HTR-8/SVneo (cell line): ENCODE data around the gene AK4.

Experiments used
- DNase-seq: peaks from one replicate; pipeline ENCODE4 v3.0.0; 2011; ENCODE audit warnings: low spot score, mixed read lengths; ENCODE audit not compliant: insufficient read length
- FAIRE-seq: peaks from 2 replicates; lab custom pipeline; 2011; peaks lifted over from hg19 to GRCh38; lab: Jason Lieb, UNC

AK4 gene

DNA sequence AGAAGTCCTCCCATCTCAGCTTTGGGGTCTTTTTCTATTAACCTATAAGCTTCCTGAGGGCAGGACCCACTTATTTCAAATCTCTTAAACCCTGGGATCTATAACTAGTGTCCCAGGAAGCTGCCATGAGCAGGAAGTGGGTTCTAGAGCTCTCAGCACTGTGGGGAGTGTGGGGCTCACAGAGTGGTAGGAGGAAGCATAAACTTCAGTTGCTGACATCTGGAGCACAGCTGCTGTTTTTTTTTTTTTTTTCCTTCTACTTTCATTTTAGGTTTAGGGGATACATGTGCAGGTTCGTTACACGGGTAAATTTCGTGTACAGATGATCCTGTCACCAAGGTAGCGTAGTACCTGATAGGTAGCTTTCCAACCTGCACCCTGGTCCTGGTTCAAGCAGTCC is 59.3 kb downstream of the AK4 start:
- no peak for DNase-seq
- no peak for FAIRE-seq

DNA sequence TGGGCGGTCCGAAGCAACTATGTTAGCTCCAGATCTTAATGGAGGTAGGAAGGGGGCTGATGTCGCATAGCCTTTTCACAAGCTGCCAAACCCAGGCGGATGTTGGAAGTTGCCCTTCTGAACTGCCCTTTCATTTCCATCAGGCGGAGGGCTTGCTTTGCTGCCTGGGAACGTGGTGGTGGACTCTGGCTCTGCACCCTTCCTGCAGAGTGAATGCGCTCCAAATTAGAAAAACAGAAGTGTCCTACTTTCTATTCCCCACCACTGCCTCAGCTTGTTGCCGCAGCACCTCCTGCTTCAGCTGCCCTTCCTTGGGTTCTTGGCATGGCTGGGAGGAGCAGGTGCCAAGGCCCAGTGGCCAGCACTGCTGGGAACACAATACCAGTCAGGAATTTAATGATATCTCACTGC is 60.6 kb downstream of the AK4 start:
- FAIRE-seq (no peak), DNase-seq (no peak)

DNA sequence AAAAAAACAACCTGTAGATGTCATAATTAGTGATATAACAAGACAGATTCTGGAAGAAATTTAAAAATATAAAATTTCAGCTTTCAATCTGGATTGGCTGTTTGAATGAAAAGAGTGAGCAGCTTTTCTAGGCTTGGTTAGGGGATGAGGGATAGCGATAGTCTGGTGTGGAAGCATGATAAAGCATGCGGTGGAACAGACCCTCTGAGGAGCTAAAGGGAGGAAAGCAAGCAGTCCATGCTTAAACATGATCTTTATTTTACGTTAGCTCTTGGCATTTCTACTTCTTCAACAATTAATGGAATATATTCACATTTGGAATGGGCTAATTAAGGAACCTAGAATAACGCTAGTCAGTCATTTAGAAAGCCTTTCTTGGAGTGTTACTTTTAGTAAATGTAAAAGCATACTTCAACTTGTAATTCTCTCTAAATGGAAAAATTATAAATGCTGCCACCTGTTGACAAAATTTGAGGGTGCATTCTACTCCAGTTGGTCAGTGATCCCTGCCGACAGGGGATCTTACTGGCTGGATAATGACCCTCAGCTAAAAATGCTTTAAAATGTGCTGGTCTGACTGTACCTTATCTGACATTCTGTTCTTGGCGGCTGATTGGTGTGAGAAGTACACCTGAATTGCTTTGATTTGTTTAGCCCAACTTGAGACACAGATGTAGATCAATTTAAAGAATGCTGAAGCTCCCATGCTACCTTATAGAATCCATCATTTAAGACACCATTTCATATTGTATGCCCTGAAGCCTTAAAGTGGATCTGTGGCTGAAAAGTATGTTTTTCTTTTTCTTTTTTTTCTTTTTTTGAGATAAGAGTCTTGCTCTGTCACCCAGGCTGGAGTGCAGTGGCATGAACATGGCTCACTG is 61.2 kb downstream of the AK4 start:
- DNase-seq (peak; percentile 54), FAIRE-seq (no peak)

GRCh38 chr1:65210325-65210724 is 62.3 kb downstream of the AK4 start:
- DNase-seq (no peak), FAIRE-seq (no peak)

- no peak for FAIRE-seq
- no peak for DNase-seq
Measured at GRCh38 chr1:65211331-65211730, 63.3 kb downstream of the AK4 start.

- FAIRE-seq (no peak), DNase-seq (no peak)
Measured at GRCh38 chr1:65213271-65214023, 65.4 kb downstream of the AK4 start.

GRCh38 chr1:65214340-65215027 is 66.5 kb downstream of the AK4 start:
- FAIRE-seq, result no peak
- no peak for DNase-seq

DNA sequence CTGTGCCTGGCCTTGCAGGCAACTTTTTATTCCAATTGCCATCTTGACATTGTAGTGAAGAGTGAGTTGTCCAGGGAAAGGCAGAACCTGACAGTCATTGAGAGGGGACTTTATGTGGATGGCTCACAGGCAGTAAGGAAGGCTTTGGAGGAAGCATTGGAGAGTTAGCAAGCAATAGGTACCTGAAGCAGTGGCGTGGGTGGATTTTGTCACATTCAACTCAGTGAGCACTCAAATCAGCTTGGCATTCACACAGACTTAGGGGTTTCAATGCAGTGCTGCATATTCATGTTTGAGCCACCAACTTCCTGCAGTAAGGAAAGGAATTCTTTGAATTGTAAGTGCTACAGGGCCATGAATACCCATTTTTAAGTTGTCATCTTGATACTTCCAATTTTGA is 69.0 kb downstream of the AK4 start:
- FAIRE-seq (no peak), DNase-seq (no peak)

GRCh38 chr1:65221638-65222339 is 73.8 kb downstream of the AK4 start:
- no peak for FAIRE-seq
- no peak for DNase-seq

- DNase-seq, result no peak
- FAIRE-seq, result no peak
Measured at GRCh38 chr1:65222340-65222940, 74.4 kb downstream of the AK4 start.

DNA sequence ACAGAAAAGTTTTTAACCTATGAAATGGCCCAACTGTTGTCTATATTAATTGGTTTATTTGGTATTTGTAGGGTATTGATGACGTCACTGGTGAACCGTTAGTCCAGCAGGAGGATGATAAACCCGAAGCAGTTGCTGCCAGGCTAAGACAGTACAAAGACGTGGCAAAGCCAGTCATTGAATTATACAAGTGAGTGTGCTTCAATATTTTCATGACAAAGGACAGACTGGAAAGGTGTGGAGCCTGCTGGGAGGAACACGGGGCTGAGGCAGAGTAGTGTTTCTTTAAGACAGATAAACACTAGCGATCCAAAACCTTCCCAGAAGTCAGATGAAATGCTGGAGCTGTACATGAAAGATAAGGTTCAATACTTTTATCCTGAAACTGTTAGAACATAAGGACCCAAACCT is 76.7 kb downstream of the AK4 start:
- FAIRE-seq, result no peak
- DNase-seq, result no peak

DNA sequence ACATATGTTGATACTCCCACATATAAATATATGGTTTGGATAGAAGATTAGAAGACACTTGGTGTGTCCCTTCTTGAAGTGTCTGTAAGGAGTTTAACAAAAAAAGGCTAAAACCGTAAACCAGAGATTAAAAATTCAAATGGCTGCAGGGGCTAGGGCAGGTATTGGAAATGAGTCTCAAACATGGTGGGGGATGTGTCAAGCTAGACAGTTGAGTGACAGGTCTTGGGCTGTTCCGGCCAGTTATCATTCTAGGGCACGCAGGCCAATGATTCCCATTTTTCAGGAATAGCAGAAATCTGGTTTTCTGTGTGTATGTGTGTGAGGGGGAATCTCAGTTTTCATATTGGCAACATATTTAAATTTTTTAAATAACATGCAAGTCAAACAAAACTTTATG is 77.2 kb downstream of the AK4 start:
- FAIRE-seq (no peak), DNase-seq (no peak)

DNA sequence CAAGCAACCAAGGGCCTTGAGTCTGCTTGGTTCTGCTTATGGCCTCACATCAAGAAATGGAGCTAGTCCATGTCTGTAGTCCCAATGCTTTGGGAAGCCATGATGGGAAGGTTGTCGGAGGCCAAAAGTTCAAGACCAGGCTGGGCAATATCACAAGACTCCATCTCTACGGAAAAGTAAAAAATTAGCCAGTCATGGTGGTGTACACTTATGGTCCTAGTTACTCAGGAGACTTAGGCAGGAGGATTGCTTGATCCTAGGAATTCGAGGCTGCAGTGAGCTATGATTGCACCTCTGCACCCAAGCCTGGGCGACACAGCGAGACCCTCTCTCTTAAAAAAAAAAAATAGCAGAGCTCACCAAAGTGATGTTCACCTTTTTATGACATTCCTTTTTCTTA is 81.2 kb downstream of the AK4 start:
- DNase-seq (no peak), FAIRE-seq (no peak)

GRCh38 chr1:65229754-65230339 is 81.8 kb downstream of the AK4 start:
- FAIRE-seq (no peak), DNase-seq (no peak)

GRCh38 chr1:65230731-65231481 is 82.9 kb downstream of the AK4 start:
- no peak for DNase-seq
- no peak for FAIRE-seq

DNA sequence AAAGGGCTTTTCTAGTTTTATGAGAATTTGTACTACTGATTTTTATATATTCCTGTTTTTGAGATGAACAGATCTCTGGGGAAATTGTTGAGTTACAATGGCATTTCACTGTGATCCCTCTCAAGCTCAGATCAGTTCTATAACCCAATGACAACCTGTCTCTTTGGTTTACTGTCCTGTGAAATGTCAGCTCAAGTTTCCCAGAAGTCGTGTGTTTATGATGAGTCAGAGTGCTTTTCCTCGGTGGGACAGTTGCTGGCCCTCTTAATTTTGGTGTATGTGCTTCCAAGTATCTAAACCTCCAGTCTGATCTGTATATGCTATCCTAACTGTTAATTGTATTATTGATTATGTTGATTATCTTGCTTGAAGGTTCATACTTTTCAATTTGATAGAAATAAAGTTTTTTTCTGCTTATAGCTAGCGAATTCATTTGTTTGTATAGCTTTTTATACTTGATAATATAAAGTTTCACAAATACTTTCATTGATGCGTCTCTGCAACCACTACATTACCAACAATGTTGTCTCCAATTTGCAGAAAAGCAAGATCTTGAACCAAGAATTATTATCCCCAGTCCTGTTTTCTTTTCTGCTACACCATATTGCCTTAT is 83.8 kb downstream of the AK4 start:
- no peak for FAIRE-seq
- no peak for DNase-seq

GRCh38 chr1:65232461-65232990 is 84.5 kb downstream of the AK4 start:
- FAIRE-seq, result no peak
- DNase-seq, result no peak

DNA sequence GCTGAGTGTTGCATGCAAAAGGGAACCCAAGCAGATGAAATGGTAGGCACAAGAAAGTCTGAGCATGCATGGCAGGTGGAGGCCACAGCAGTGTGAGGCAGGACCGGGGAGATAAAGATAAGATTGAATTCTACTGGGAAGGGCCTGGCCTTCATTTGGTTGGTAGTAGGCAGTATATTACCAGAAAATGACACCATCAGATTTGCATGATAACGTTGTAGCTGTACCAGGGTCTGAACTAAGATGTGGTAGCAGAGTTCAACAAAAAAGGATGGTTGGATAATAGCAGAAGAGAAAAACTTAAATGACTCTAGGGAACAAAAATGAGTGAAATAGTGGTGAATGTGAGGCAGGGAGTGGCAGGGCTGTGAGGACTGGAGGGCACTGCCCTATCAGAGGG is 85.8 kb downstream of the AK4 start:
- FAIRE-seq (no peak), DNase-seq (no peak)
